Sciatic nerve (tissue), 2 donors: ENCODE data around the gene OTUD6A. TPM values are rescaled to one million over a fixed set of nuclear protein-coding genes. Genes with fewer than 3 reads are reported as not detected.

ENCODE experiments used
- ATAC-seq: fragments of 200-7000 bp; cut with Tn5 transposase; one replicate; pipeline ENCODE4 v1.9.1; 2020; ENCODE audit warnings: mild to moderate bottlenecking, moderate library complexity
- DNase-seq: peaks from one replicate; pipeline ENCODE4 v3.0.0-alpha.2; 2020; ENCODE audit warnings: low spot score
- intact Hi-C: fragments of 100-400 bp; cut with DNase I; formaldehyde crosslinking; loops from one replicate; pipeline ENCODE4 v1.14.2; 2022
- total RNA-seq: library from RNA; stranded (reverse); fragmentation: NEBNext Ultra II Directional; extraction: Animal tissue kit (Norgen Biotek cat#: 25700); gene quantifications from one replicate; pipeline ENCODE4 v1.2.1, GENCODE V29; 2021
- donor health status: DM: no; HTN: no; CAD: no.
- donor health status: DM: no; HTN: no; CAD: no.

Gene OTUD6A
- not detected for total RNA-seq

DNA sequence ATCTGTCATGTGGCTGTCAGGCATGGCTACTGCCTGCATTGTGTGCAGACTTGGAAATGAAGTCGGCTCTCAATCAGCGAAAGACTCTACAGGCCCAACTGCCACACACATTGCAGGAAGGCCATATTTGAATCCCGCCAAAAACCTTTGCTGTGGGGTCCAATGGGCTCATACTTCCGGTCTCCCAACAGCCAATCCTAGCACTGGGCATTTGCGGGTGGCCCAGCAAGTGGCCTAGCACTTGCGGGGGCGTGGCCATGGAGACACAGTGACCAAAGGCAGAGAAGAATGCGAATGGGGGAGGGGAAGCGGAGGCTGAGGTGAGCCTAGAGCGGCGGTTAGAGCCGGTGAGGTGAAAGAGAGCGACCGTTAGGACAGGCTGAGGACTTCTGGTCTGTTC lies at the start of gene OTUD6A:
Gene OTUD6A, plus strand, starts transcription at position 382 of the 400 bp plus-strand sequence. CDS start 68 bp downstream, outside the sequence.
- DNase-seq (no peak), ATAC-seq (no peak)
- intact Hi-C loops = no loop called here

DNA sequence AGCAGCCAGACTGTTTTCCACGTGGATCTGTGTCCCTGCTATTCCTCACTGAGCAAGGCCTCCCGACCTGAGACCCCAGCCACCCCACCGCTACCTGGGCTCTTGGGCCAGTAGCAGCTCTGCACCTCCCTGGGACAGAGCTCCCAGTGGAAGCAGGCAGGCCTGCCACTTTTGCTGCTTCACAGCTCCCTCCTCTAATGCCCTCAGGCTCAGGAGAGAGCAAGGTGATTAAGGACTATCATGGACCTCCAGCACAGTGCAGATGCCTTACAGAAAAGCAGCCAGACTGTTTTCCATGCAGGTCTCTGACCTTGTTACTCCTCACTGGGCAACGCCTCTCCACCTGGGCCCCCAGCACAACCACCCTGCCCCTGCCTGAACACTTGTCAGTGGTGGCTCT lies 49.5 kb upstream of the OTUD6A start:
- DNase-seq (no peak), ATAC-seq (no peak)
- intact Hi-C loops = no loop called here

DNA sequence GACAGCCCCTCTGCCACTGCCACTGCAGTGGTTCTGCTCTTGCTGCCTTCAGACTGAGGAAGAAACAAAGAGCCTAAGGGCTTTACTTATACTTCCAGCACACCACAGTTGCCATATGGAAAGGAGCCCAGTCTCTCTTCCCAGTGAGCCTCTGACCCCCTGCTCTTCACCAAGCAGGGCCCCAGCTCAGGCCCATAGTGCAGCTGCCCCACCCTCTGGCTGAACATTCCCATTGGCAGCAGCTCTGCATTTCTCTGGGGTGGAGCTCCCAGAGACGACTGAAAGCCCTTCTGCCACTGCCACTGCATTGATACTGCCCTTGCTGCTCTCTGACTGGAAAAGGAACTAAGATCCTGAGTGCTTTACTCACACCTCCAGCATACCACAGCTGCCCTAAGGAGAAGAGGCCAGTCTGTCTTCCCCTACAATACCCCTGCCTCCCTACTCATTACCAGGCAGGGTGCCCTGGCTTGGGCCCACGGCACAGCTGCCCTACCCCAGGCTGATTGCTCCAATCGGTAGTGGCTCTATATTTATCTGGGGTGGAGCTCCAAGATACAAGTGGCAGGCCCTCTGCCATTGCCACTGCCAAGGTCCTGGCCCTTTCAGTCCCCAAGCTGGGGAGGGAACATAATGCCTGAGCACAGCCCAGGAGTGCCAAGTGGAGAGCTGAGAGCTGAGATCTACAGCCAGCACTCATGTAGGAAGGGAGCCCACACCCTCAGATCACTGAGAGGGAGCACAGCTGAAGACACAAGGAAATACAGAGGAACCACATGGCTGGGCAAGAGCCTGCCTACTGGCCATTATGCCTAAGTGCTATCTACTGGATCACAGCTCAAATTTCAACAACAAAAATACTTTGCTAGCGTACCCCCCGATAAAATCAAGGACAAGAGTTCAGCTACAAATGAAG lies 48.5 kb upstream of the OTUD6A start:
- intact Hi-C loops = no loop called here
- ATAC-seq (peak; percentile 46), DNase-seq (no peak)

GRCh38 chrX:70016513-70016912 lies 45.7 kb upstream of the OTUD6A start:
- ATAC-seq = no peak
- no peak for DNase-seq
- intact Hi-C loops = no loop called here

DNA sequence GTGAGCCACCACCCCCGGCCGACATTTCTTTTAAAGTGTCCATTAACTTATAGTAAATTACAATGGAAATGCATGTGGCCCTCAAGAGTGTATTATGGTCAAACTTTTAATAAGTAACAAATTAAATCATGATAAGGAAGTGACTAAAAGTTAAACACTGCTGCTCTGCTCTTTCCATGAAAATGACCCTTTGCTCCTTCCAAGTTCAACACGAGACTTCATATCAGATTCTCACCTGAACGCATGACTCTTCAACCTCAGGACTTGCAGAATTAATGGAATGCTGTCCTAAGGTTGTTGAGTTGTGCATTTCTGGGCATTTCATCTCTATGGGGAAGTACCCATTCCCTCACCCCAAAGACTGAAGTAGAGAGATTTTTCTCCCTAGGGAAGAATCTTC lies 39.6 kb upstream of the OTUD6A start:
- DNase-seq = no peak
- ATAC-seq = no peak
- intact Hi-C loops = no loop called here

DNA sequence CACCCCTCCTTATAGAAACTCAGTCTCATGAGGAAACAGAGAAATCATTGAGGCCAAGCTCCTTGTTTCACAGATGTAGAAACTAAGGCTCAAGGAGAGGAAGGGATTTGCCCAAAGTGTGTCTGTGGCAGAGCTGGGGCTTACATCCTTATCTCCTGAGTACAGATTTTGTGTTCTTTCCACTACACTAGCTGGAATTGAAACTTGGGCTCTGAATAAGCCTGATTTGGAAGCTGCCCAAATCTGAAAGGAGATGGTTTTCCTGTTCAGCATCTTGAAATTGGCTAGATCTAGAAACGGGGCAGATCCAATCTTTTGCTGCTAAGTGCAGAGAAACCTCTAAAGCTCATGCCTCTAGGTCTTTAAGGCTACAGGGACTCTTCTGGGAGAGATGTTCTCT lies 36.8 kb upstream of the OTUD6A start:
- intact Hi-C loops = no loop called here
- ATAC-seq (no peak), DNase-seq (no peak)

GRCh38 chrX:70026112-70026850 lies 36.0 kb upstream of the OTUD6A start:
- intact Hi-C loops = no loop called here
- ATAC-seq = no peak
- DNase-seq = no peak

GRCh38 chrX:70026851-70027200 lies 35.4 kb upstream of the OTUD6A start:
- no peak for DNase-seq
- ATAC-seq = no peak
- intact Hi-C loops = no loop called here

DNA sequence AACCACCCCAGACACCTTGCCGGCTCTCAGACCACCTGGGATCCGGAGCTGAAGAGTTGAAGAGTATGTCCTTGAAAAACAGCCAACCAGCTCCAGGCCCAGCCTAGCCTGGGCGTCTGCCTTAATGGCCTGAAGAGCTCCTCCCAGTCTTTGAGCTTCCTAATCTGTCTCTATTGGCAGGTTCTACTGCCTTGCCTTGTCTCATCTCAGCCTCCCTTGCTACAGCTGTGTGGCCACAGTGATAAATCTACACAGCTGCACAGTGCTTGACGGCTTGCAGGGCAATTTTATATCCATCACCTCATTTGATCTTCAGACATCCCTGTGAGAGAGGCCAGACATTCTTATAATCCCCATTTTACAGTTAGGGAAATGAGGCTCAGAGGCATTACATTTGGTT lies 32.4 kb upstream of the OTUD6A start:
- ATAC-seq (no peak), DNase-seq (no peak)
- intact Hi-C loops = loop anchor here (10.0 kb wide), 1 partner anchor 495 kb away; no protein-coding TSS in a partner anchor

DNA sequence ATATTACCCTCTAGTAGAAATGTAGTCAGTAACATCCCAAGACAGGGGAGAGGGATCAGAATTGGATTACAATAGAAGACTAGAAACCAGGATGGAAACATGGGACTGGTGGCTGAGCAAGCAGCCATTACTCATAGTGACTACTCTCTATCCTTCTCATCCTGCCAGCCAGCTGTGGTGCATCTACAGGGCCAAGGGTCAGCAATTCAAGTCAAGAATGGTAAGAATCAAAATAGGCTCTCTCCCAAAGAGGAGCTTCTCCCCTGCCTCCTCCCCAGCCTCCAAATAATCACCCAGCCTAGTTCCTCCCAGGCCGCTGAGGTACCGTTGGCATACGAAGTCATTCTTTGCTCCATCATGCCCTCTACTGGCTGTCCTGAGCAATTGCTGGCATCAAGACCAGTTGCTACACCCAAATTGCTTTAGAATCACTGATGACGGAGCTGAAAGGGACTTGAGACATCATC lies 31.9 kb upstream of the OTUD6A start:
- DNase-seq (no peak), ATAC-seq (peak; percentile 69)

GRCh38 chrX:70032792-70033191 lies 29.5 kb upstream of the OTUD6A start:
- ATAC-seq (no peak), DNase-seq (no peak)
- intact Hi-C loops = loop anchor here (10.0 kb wide), 1 partner anchor 498 kb away; no protein-coding TSS in a partner anchor

More for the DNA sequence above, 31.9 kb upstream of the OTUD6A start:
- intact Hi-C loops = loop anchor here (10.0 kb wide), 1 partner anchor 496 kb away; no protein-coding TSS in a partner anchor

DNA sequence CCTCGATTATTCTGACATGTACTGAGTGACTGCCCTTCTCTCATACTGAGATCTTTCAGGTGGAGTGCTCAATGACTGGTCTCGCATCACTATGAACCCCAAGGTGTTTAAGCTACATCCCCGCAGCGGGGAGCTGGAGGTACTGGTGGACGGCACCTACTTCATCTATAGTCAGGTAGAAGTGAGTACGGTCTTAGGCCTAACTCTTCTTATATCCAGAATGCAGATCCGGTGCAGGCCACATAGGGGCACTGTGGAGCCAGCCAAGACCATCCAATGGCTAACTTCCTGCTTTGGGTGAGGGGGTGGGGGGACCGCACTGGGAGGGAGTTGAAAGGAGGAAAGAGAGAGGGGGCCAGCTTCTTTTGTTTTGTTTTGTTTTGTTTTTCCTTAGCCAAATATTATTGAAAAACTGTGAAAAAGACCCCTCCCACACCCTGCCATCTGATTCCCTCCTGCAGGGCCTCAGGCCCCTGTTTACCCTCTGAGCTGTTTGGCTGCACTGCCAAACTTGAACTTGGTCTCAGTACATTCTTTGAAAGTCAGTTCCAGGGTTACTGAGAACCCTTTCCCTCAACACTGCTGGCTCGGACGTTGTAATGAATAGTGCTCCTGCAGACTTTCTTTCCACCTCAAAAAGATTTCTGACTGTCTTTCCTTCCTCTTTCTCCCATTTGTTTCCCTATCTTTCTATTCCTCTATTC lies 28.8 kb upstream of the OTUD6A start:
- ATAC-seq (peak; percentile 16), DNase-seq (no peak)
- intact Hi-C loops = loop anchor here (10.0 kb wide), 1 partner anchor 499 kb away; no protein-coding TSS in a partner anchor

DNA sequence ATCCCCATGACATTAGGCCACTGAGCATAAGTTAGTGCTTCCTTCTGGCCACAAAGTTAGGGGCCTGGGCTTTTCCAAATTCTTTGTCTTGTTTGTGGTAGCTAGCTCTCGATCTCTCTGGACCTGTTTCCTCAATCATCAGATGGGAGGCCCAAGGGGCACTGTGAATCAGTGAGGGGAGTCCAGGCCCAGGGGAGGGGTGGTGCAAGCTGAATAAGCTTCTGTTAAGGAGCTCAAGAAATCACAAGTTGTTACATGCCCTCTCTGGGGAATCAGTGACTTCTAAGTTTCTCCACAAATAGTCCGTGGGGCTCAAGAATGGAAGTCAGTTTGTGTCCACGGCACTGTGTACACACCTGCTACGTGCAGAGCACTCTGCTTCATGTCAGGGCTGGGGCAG lies 27.6 kb upstream of the OTUD6A start:
- intact Hi-C loops = loop anchor here (10.0 kb wide), 1 partner anchor 500 kb away; no protein-coding TSS in a partner anchor
- no peak for ATAC-seq
- no peak for DNase-seq

- DNase-seq = no peak
- intact Hi-C loops = loop anchor here (10.0 kb wide), 1 partner anchor 504 kb away; no protein-coding TSS in a partner anchor
- no peak for ATAC-seq
Measured at GRCh38 chrX:70038515-70038914, 23.7 kb upstream of the OTUD6A start.

DNA sequence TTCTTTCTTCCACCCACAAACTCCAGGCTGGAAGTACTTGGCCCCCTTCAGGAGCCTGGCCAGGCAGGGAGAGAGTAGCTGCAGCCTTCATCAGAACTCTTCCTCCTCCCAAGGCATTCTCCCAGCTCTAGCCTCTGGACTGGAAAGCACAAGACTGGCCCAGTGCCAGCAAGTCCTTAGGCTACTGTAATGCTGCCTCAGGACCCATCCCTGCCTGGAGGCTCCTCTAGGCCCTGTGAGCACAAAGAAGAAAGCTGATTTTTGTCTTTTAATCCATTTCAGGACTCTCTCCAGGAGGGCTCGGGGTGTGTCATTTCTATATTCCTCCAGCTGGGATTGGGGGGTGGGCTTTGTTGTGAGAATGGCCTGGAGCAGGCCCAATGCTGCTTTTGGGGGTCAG lies 23.3 kb upstream of the OTUD6A start:
- DNase-seq = no peak

DNA sequence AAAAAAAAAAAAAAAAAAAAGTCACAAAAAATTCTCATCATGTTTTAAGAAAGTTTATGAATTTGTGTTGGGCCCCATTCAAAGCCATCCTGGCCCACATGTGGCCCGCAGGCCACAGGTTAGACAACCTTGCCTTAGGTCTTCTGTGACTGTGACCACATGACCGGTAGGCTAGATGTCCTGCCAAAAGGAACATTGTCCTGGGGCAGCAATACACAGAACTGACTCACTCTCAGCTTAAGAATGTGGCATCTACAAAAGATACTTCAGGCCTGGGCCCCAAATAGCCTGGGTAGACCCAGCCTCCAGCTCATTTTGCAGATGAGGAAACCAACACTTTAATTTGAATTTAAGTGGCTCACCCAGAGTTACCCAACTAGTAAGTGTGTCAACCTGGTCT lies 22.5 kb upstream of the OTUD6A start:
- no peak for ATAC-seq
- intact Hi-C loops = loop anchor here (10.0 kb wide), 1 partner anchor 505 kb away; no protein-coding TSS in a partner anchor
- DNase-seq = no peak

More for the DNA sequence above, 23.3 kb upstream of the OTUD6A start:
- no peak for ATAC-seq
- intact Hi-C loops = loop anchor here (10.0 kb wide), 1 partner anchor 504 kb away; no protein-coding TSS in a partner anchor

GRCh38 chrX:70041993-70042392 lies 20.3 kb upstream of the OTUD6A start:
- DNase-seq (no peak), ATAC-seq (no peak)
- intact Hi-C loops = no loop called here

DNA sequence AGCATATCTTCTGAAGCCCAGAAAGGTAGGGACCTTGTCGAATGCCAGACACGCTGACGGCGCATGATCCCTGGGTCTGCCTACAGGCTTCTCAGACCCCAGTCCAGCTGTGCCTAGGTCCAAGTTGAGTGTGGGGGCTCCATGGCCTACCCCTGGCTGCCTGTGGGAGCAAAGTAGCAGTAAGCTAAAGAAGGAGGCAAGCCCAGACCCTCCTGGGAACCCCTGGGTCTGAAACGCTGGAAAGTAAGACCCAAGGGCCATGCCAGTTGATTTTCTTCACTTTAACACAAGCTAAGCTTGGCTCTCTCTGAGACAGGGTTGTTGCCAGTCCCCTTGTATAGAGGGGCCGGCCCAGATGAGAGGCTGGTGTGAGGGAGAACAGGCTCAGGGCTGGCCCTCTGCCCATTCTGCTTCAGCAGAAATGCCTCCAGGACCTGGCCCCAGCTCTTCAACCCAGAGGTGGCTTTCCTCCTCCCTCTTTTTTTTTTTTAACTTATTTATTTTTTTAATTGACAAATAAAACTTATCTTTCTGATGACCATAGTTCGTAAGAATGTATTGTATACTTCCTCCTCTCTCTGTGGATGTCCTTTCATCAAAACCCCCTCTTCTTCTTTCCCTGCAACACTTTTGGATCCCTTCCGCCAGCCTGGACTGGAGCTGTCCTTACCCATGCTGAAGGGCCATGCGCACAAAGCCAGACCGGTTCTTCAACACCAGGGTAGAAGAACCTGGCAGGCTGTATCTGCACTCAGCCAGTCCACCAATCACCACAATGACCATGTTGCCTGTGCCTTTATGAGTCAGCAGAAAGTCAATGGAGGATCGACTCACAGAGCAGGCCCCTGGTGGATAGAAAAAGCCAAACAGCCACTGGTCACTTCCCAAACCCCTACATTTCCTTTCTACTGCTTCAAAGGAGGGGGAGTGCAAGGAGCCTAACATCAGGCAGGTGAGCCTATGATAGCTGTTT lies 19.6 kb upstream of the OTUD6A start:
- DNase-seq (no peak), ATAC-seq (no peak)

More for the DNA sequence above, 19.6 kb upstream of the OTUD6A start:
- intact Hi-C loops = no loop called here
